Fibroblast of gingiva (primary cell): Measurements from ENCODE around the gene EXOSC3.
"Not testable (repeated sequence)": the region's sequence is repeated elsewhere in the genome, so short reads cannot be mapped to it uniquely, and the experiment has no call there.

ENCODE experiments used
- DNase-seq: peaks from one replicate; pipeline ENCODE4 v3.0.0-alpha.2; 2011; ENCODE audit warnings: low read depth

The EXOSC3 gene

GRCh38 chr9:37775216-37775919 is 9.5 kb downstream of the EXOSC3 start:
- no peak for DNase-seq

GRCh38 chr9:37769995-37770394 is 14.9 kb downstream of the EXOSC3 start:
- DNase-seq = no peak

- DNase-seq = no peak
Observed at GRCh38 chr9:37769306-37769705, 15.6 kb downstream of the EXOSC3 start.

- DNase-seq = not testable (repeated sequence)
Observed at GRCh38 chr9:37765263-37765662, 19.6 kb downstream of the EXOSC3 start.

- peak; percentile 55 for DNase-seq
Observed at GRCh38 chr9:37761511-37761910, 23.4 kb downstream of the EXOSC3 start.

GRCh38 chr9:37760416-37761161 is 24.3 kb downstream of the EXOSC3 start:
- peak; percentile 46 for DNase-seq

GRCh38 chr9:37758747-37759146 is 26.1 kb downstream of the EXOSC3 start:
- DNase-seq = no peak

- peak; percentile 63 for DNase-seq
Observed at GRCh38 chr9:37753489-37754190, 31.2 kb downstream of the EXOSC3 start, which contains the start of gene TRMT10B. TRMT10B (plus strand) TSS chr9:37753805; CDS start chr9:37761932, 8,127 bp downstream.

- no peak for DNase-seq
Observed at GRCh38 chr9:37752642-37753488, 32.0 kb downstream of the EXOSC3 start.

GRCh38 chr9:37752112-37752511 is 32.8 kb downstream of the EXOSC3 start:
- DNase-seq = not testable (repeated sequence)

GRCh38 chr9:37751704-37752103 is 33.2 kb downstream of the EXOSC3 start:
- not testable (repeated sequence) for DNase-seq

- DNase-seq = no peak
Observed at GRCh38 chr9:37751186-37751585, 33.7 kb downstream of the EXOSC3 start.

- no peak for DNase-seq
Observed at GRCh38 chr9:37749129-37749528, 35.7 kb downstream of the EXOSC3 start.

GRCh38 chr9:37747271-37747753 is 37.6 kb downstream of the EXOSC3 start:
- DNase-seq = peak; percentile 62

GRCh38 chr9:37746448-37747270 is 38.2 kb downstream of the EXOSC3 start:
- no peak for DNase-seq

GRCh38 chr9:37745970-37746369 is 38.9 kb downstream of the EXOSC3 start:
- no peak for DNase-seq

GRCh38 chr9:37740631-37741328 is 44.1 kb downstream of the EXOSC3 start:
- no peak for DNase-seq

- DNase-seq = no peak
Observed at GRCh38 chr9:37740128-37740527, 44.7 kb downstream of the EXOSC3 start.

- DNase-seq = no peak
Observed at GRCh38 chr9:37739222-37739621, 45.6 kb downstream of the EXOSC3 start.

GRCh38 chr9:37732952-37733351 is 51.9 kb downstream of the EXOSC3 start:
- DNase-seq = no peak
